Daoy (cell line): ENCODE measurements around the gene LAMA3. TPM values are rescaled to one million over a fixed set of nuclear protein-coding genes. Genes with fewer than 3 reads are reported as not detected.

Experiments used
- DNase-seq: peaks from one replicate; pipeline ENCODE4 v3.0.0-alpha.2; 2015; ENCODE audit warnings: low read depth
- total RNA-seq: library from RNA; depleted of rRNA; stranded (reverse); fragments of >200 nt; shearing (Covaris generic); gene quantifications from 2 replicates; pipeline ENCODE4 v1.2.3, GENCODE V29; 2014

LAMA3 gene
- total RNA-seq, 1 experiment from 2014 or later: 1.4 TPM

DNA sequence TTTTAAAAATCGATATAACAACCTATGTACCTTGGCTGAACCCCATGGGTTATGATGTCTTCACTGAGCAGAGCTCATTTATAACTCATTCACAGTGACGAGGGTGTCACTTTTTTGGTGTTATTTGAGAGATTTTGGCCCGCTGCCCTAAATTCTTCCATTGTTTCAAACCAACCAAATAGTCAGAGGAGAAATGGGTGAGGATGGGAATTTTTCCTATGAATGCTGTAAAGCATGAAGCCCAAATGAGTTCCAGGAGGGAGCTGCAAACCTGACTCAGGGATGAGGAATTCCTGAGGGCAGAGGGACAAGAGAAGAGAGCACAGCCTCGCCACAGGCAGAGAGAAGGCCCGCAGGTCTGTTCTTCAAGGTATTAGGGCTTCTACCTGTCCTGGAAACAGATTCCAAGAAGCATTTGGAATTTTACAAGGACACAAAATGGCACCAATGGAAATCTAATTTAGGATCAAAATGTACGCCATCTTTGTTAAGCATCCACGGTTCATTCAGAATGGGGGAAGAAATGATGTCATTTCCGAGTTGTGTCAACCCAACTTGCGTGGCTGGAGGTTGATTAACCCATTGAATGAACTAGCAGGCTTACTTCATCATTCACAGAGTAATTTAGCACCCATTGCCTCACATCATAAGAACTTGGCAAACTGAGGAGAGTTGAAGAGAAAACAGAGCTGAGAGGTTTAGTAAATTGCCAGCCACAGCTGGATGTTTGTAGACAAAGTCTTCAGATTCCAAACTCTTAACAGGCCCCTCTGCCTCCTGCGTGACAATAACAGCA lies 133.5 kb downstream of the LAMA3 start:
- peak; percentile 62 for DNase-seq

GRCh38 chr18:23824240-23824639 lies 135.0 kb downstream of the LAMA3 start:
- DNase-seq: no peak

- peak; percentile 22 for DNase-seq
These were observed 135.4 kb downstream of the LAMA3 start for GRCh38 chr18:23824669-23825068.

DNA sequence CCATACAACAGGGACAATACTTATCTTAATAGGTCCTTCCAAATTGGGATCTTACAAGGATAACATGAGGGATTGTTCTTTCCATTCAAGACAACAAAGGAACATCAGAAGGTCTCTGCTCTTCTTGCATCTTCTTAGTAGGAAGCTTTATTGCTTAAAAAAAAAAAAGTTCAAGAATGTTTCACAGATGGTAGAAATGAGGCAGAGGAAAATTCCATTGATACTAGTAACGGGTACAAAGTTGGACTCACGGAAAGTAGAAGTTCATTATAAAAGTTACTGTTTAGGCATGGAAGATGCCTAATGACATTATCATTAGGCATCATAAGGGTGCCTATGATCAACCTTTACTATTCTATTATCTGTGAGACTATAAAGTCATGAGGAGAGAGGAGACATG lies 136.2 kb downstream of the LAMA3 start:
- no peak for DNase-seq

GRCh38 chr18:23825978-23826405 lies 136.7 kb downstream of the LAMA3 start:
- DNase-seq: peak; percentile 28

GRCh38 chr18:23826850-23827620 lies 137.8 kb downstream of the LAMA3 start:
- DNase-seq: no peak

- no peak for DNase-seq
These were observed 138.4 kb downstream of the LAMA3 start for GRCh38 chr18:23827681-23828080.

DNA sequence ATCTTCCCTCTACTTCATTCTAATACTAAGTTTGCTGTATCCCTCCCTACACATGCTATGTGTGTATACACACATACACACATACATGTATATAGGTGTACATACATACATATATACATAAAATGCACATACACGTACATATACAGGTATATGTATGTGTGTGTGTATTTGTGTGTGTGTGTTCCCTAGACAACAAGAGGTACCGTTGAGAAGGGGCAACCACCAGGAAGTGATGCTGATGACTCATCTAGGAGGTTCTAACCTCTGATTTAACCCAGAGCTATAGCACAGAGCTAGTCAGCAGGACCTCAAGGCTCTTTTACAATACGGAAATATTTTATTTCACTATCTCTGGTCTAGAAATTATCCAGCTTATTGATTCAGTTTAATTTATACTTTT lies 139.2 kb downstream of the LAMA3 start:
- DNase-seq: peak; percentile 75

DNA sequence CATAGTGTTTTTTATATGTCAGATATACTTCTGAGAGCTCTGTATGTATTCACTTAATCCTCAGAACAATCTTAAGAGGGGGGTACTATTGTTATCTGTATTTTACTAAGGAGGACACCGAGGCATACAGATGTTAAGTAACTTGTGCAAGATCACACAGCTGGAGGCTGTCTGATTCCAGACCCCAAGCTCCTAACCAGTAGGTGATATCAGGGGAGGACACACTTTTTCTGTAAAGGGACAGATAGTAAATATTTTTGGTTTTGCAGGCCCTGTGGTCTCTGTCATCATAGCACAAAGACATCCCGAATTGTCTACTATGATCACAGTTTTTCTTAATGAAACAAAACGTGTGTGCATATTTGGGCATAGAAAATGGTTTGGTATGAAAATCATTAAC lies 143.7 kb downstream of the LAMA3 start:
- DNase-seq: no peak

- no peak for DNase-seq
These were observed 144.5 kb downstream of the LAMA3 start for GRCh38 chr18:23833714-23834113.

- no peak for DNase-seq
These were observed 145.8 kb downstream of the LAMA3 start for GRCh38 chr18:23835091-23835490.

- DNase-seq: no peak
These were observed 146.3 kb downstream of the LAMA3 start for GRCh38 chr18:23835506-23835905.

DNA sequence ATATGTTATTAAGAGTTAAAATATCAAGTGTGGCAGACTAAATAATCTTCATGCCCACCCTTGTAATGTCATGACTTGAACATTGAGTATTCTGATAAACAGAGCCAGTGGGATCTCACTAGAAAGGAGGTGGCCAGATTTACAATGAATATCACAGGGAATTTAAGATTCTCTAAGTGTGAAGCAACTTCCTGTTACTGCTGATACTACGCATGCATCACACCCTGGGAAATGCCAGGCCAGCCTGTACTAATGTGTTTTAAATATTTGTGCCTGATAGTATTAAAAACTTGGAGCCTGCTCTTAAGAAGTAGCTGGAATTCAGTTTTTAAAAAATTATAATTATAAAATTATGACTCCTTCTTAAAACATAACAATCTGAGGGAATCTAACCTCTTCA lies 148.3 kb downstream of the LAMA3 start:
- peak; percentile 51 for DNase-seq

DNA sequence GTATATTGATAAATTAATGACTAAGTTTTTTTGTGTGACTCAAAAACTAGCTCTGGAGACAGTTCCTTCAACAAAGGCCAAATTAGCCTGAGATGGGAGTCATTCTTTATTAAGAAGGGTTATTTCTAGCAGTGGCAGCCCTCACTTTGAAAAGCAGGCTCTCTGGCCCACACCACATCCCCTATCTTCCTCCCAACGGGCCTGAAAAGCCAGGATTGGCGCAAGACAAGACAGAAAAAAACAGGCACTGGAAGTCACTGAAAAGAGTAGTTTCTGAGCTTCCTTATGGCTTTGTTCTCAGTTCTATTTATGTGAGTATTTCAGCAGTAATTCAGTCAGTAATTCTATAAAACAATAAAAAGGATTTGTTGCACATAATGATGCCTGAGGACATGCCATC lies 149.0 kb downstream of the LAMA3 start:
- no peak for DNase-seq

GRCh38 chr18:23838801-23839366 lies 149.6 kb downstream of the LAMA3 start:
- DNase-seq: peak; percentile 35

DNA sequence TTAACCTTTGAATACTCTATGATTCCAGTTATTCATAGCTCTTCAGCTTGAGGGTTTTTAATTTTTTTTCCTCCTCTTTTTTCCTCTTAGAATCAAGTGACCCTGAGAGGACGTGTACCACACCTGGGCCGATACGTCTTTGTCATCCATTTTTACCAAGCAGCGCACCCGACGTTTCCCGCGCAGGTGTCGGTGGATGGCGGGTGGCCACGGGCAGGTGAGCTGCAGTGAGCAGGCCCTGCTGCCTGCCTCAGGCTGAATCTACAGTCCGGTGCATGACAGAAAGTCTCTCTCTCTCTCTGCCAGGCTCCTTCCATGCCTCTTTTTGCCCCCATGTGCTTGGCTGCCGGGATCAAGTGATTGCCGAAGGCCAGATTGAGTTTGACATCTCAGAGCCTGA lies 153.1 kb downstream of the LAMA3 start:
- no peak for DNase-seq

DNA sequence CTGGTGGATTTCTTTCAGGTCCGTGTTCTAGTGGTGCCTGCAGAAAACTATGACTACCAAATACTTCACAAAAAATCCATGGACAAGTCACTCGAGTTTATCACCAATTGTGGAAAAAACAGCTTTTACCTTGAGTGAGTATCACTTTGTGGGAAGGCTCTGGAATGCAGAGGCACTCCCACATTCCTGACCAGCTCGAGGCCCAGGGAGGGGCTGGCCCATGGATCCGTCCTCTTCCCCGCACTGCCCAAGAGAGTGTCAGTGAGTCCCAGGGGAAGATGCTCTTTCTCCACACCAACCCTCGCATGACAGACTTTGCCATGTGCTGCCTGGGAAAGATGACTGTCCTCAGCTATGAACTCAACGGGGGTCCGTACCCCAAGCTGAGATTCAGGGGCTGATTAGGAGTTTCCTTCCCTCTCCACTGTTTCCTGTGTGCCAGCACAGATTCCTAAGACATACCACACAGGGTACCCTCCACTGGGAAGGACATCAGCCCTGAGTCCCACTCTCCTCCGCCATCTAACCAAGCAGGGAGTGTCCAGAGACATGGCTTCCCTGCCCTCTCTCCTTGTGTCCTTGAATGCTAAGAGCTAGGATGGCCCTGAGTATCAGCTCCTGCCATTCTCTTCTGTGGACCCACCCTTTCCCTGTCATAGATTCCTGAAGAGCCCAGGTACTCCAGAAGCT lies 155.9 kb downstream of the LAMA3 start:
- peak; percentile 22 for DNase-seq

DNA sequence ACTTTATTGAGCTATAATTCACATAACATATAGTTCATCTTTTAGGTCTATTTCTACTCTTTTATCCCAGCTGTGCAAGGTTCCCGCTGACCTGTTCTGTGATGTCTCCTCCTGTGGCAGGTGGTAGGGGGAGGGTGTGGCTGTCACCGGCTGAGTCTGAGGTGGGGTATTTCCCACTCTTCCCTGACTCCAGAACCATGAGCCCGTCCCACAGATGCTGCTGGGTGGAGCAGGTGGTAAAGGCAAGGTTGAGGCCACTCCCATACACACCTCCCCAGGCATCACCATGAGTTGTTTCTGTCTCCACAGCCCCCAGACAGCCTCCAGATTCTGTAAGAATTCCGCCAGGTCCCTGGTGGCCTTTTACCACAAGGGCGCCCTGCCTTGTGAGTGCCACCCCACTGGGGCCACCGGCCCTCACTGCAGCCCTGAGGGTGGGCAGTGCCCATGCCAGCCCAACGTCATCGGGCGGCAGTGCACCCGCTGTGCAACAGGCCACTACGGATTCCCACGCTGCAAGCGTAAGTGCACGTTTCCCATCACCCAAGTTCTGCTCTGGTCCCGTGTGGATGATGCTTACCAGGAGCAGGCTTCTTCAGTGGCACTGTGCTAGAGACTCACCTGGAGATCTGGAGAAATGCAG lies 156.9 kb downstream of the LAMA3 start:
- DNase-seq: no peak

DNA sequence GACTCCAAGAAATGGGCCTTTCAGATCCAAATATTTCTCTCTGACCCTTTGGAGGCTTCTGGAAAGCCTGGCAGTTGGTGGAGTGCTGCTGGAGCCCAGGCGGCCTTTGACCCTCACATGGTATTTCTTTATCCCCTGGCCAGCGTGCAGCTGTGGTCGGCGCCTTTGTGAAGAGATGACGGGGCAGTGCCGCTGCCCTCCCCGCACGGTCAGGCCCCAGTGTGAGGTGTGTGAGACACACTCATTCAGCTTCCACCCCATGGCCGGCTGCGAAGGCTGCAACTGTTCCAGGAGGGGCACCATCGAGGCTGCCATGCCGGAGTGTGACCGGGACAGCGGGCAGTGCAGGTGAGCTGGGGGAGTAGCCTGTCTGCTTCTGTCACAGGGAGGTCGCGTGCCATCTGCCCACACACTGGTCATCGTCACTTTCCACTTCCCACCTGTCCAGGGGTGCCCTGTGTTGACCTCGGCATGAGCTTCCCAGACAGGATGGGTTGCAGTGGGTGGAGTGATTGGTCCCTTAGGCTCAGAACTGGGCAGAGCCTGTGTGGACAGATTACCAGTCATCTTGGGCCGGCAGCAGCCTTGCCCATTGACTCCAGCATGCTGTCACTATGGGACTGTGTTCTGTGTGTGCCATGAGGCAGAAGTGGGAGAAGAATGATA lies 158.2 kb downstream of the LAMA3 start:
- DNase-seq: no peak

DNA sequence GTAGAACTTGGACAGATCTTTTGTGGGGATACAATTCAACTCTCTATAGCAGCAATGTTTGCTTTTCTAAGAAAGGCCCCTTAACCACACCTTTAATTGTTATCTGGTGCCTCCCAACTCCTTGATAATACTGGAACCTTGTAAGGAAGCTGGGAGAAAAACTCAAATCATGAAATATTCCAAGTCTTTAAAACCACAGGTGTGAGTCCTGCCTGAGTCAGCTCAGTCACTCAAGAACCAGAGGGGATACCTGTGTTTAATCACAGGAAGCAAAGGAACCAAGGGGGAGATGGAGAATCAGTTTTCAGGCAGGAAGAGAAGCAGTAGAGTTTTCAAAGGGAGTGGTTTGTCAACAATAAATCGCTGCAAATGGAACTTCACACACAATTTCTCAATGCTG lies 159.9 kb downstream of the LAMA3 start:
- no peak for DNase-seq

GRCh38 chr18:23850215-23850614 lies 161.0 kb downstream of the LAMA3 start:
- no peak for DNase-seq
